ENCODE measurements around the gene ARMC3. TPM values are rescaled to one million over a fixed set of nuclear protein-coding genes. Genes with fewer than 3 reads are reported as not detected.

Gene ARMC3
- polyA plus RNA-seq, 4 donors = 0.03 TPM; not detected in 3

DNA sequence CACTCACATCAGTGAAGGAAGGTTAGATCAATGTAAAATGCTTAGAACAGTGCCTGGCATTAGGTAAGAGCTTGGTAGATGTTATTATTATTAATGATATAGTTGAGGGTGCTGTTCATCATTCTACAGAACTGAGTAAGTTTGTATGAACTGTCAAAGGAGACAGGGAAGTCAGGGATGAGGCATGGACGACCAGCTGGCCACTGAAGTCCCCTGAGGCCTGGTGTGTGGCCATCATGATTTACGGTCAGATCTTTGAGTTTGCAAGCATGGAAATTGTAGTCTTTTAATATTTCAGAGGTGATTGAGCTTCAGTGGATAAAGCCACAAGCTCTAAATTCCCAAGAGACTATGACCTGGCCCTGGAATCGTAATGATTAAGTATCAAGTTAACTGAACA lies 6.9 kb downstream of the ARMC3 start:
- H3K36me3 ChIP-seq (ENCODE audit: control insufficient read depth in 3 of 3, insufficient read depth in 2 of 3, low read depth in 1 of 3, low read length in 3 of 3) = no peaks in the 10 kb centered on the region
- H3K9me3 ChIP-seq (ENCODE audit: control insufficient read depth in 2 of 2, insufficient read depth in 1 of 2, low read depth in 1 of 2, low read length in 1 of 2) = no peaks in the 10 kb centered on the region
- H3K27me3 ChIP-seq (ENCODE audit: control insufficient read depth in 3 of 3, insufficient read depth in 3 of 3, low read length in 3 of 3) = no peaks in the 10 kb centered on the region
- FAIRE-seq (no peak), DNase-seq (no peak)
- WGBS, 3 donors = 81 to 86% (median 83%) methylated on average over 3 of the region's 3 CpGs
- H3K4me3 ChIP-seq (ENCODE audit: low read depth in 1 of 3, low read length in 3 of 3) = no peak overlapping the region
- no peak overlapping the region for H3K27ac ChIP-seq (ENCODE audit: low read depth in 1 of 3, low read length in 2 of 3)
- H3K4me1 ChIP-seq (ENCODE audit: control insufficient read depth in 3 of 3, insufficient read depth in 2 of 3, low read depth in 1 of 3, low read length in 2 of 3) = peaks cover 0 to 3% (median 2%) of the 10 kb centered on the region in 3 donors

DNA sequence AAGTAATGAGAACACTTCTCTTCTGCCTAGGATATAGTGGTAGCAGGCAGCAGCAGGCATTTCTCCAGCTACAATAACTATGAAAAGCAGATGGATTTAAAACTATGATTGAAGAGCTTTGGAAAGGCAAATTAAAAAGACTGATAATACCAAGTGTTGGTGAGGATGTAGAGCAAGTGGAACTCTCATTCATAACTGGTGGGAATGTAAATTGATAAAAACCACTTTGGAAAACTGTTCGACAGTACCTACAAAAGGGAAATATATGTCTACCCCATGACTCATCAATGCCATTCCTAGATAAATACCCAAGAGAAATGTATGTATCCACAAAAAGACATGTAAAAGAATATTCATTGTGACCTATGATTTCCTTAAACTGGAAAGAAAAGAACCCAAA lies 14.6 kb downstream of the ARMC3 start:
- no peak overlapping the region for H3K4me3 ChIP-seq (ENCODE audit: low read depth in 1 of 3, low read length in 3 of 3)
- DNase-seq (no peak), FAIRE-seq (no peak)
- H3K27me3 ChIP-seq (ENCODE audit: control insufficient read depth in 3 of 3, insufficient read depth in 3 of 3, low read length in 3 of 3) = no peaks in the 10 kb centered on the region
- no peaks in the 10 kb centered on the region for H3K4me1 ChIP-seq (ENCODE audit: control insufficient read depth in 3 of 3, insufficient read depth in 2 of 3, low read depth in 1 of 3, low read length in 2 of 3)
- H3K27ac ChIP-seq (ENCODE audit: low read depth in 1 of 3, low read length in 2 of 3) = no peak overlapping the region
- H3K9me3 ChIP-seq (ENCODE audit: control insufficient read depth in 2 of 2, insufficient read depth in 1 of 2, low read depth in 1 of 2, low read length in 1 of 2) = peaks cover 0 to 2% of the 10 kb centered on the region in 2 donors
- H3K36me3 ChIP-seq (ENCODE audit: control insufficient read depth in 3 of 3, insufficient read depth in 2 of 3, low read depth in 1 of 3, low read length in 3 of 3) = no peaks in the 10 kb centered on the region
- WGBS, 3 donors = 88 to 96% (median 88%) methylated on average over 1 of the region's 1 CpG

DNA sequence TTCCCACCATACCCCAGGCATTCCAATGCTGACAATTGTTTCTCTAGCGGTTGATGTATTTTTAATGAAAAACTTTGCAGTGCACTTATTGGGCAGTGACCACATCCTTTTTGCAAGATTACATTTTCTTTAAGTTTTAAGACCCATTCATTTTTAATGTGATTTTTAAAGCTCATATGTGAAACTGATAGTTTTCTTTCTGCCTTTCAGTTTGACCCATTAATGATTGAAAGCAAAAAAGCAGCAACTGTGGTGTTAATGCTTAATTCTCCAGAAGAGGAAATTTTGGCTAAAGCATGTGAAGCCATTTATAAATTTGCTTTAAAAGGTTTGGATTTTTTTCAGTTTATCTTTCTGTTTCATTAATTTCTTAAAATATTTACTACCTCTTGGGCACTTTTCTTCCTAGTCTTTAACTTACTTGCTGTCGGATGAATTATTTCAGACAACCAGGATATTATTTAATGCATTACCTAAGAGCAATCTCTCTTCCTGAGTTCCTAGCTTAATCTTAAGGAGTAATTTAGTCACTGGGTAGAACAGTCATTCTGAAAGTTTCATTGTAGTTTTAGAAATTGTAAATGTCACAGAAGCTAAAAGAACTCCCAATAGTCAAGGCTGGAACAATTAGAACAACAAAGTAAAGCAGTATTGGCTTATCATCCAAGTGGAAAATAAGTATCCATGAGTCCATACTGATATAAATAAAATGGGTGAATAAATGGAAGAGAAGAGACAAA lies 18.3 kb downstream of the ARMC3 start:
- WGBS, 3 donors = 81 to 88% (median 81%) methylated on average over 2 of the region's 2 CpGs
- H3K9me3 ChIP-seq (ENCODE audit: control insufficient read depth in 2 of 2, insufficient read depth in 1 of 2, low read depth in 1 of 2, low read length in 1 of 2) = peaks cover 0 to 6% of the 10 kb centered on the region in 2 donors
- H3K36me3 ChIP-seq (ENCODE audit: control insufficient read depth in 3 of 3, insufficient read depth in 2 of 3, low read depth in 1 of 3, low read length in 3 of 3) = no peaks in the 10 kb centered on the region
- DNase-seq (no peak), FAIRE-seq (no peak)
- H3K4me3 ChIP-seq (ENCODE audit: low read depth in 1 of 3, low read length in 3 of 3) = no peak overlapping the region
- no peaks in the 10 kb centered on the region for H3K4me1 ChIP-seq (ENCODE audit: control insufficient read depth in 3 of 3, insufficient read depth in 2 of 3, low read depth in 1 of 3, low read length in 2 of 3)
- no peak overlapping the region for H3K27ac ChIP-seq (ENCODE audit: low read depth in 1 of 3, low read length in 2 of 3)
- H3K27me3 ChIP-seq (ENCODE audit: control insufficient read depth in 3 of 3, insufficient read depth in 3 of 3, low read length in 3 of 3) = no peaks in the 10 kb centered on the region

DNA sequence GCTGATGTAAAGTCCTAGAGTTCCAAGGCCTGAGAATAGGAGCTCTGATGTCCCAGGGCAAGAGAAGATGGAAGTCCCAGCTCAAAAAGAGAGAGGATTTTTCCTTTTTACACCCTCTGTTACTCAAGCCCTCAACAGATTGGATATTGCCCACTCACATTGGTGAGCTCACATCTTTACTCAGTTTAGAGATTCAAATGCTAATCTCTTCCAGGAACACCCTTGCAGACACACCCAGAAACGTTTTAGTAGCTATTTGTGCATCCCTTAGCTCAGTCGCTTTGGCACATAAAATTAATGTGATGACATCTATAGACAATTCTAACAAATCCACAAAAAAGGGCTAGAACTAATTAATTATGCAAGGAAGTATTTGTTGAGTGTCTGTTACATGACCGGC lies 27.1 kb downstream of the ARMC3 start:
- H3K27me3 ChIP-seq (ENCODE audit: control insufficient read depth in 3 of 3, insufficient read depth in 3 of 3, low read length in 3 of 3) = no peaks in the 10 kb centered on the region
- no peaks in the 10 kb centered on the region for H3K4me1 ChIP-seq (ENCODE audit: control insufficient read depth in 3 of 3, insufficient read depth in 2 of 3, low read depth in 1 of 3, low read length in 2 of 3)
- no peak overlapping the region for H3K27ac ChIP-seq (ENCODE audit: low read depth in 1 of 3, low read length in 2 of 3)
- WGBS, 3 donors = 63 to 77% (median 68%) methylated on average over 3 of the region's 3 CpGs
- FAIRE-seq (no peak), DNase-seq (no peak)
- no peak overlapping the region for H3K4me3 ChIP-seq (ENCODE audit: low read depth in 1 of 3, low read length in 3 of 3)
- H3K36me3 ChIP-seq (ENCODE audit: control insufficient read depth in 3 of 3, insufficient read depth in 2 of 3, low read depth in 1 of 3, low read length in 3 of 3) = no peaks in the 10 kb centered on the region
- peaks cover 0 to 4% of the 10 kb centered on the region in 2 donors for H3K9me3 ChIP-seq (ENCODE audit: control insufficient read depth in 2 of 2, insufficient read depth in 1 of 2, low read depth in 1 of 2, low read length in 1 of 2)

DNA sequence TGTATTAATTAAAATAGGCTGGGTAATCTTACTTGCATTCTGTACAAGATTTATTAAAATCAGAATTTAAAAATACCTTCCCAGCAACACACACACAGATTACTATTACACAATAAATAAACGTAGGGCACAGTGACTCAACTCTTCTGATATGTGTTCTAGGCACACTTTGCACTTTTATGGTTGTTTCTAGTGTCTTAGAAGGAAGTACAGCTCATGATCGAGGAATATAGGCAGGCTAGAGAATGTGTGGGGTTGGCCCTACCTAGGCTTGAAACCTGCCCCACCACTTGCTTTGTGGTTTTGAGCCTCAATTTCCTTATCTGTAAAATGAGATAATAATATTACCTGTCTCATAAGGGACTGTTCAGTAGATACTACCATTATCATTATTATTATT lies 30.5 kb downstream of the ARMC3 start:
- FAIRE-seq (no peak), DNase-seq (peak in 1 of 2 donors; percentile 41)
- 25 to 59% (median 31%) methylated on average over 2 of the region's 2 CpGs for WGBS, 3 donors
- Histone ChIP-seq H3K4me3 (ENCODE audit: low read depth in 1 of 3, low read length in 3 of 3) (no peak overlapping the region), H3K27me3 (ENCODE audit: control insufficient read depth in 3 of 3, insufficient read depth in 3 of 3, low read length in 3 of 3) (no peaks in the 10 kb centered on the region), H3K9me3 (ENCODE audit: control insufficient read depth in 2 of 2, insufficient read depth in 1 of 2, low read depth in 1 of 2, low read length in 1 of 2) (no peaks in the 10 kb centered on the region), H3K36me3 (ENCODE audit: control insufficient read depth in 3 of 3, insufficient read depth in 2 of 3, low read depth in 1 of 3, low read length in 3 of 3) (no peaks in the 10 kb centered on the region), H3K4me1 (ENCODE audit: control insufficient read depth in 3 of 3, insufficient read depth in 2 of 3, low read depth in 1 of 3, low read length in 2 of 3) (no peaks in the 10 kb centered on the region), H3K27ac (ENCODE audit: low read depth in 1 of 3, low read length in 2 of 3) (no peak overlapping the region)

DNA sequence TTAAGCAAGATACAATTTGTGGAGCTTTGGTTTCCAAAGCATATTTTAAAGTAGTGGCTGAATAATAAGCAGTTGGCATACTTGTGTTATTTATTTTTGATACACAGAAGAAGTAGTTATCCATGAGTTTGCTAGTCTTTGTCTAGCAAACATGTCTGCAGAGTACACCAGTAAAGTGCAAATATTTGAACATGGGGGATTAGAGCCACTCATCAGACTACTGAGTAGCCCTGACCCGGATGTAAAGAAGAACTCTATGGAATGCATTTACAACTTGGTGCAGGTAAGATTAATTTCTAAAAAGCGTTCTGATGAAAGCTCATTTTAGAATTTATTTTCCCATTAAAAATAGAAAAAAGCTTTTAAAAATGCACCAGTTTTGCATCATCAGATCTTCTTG lies 31.4 kb downstream of the ARMC3 start:
- H3K9me3 ChIP-seq (ENCODE audit: control insufficient read depth in 2 of 2, insufficient read depth in 1 of 2, low read depth in 1 of 2, low read length in 1 of 2) = no peaks in the 10 kb centered on the region
- FAIRE-seq = no peak
- 61 to 73% (median 67%) methylated on average over 2 of the region's 2 CpGs for WGBS, 3 donors
- DNase-seq = no peak
- H3K27me3 ChIP-seq (ENCODE audit: control insufficient read depth in 3 of 3, insufficient read depth in 3 of 3, low read length in 3 of 3) = no peaks in the 10 kb centered on the region
- H3K36me3 ChIP-seq (ENCODE audit: control insufficient read depth in 3 of 3, insufficient read depth in 2 of 3, low read depth in 1 of 3, low read length in 3 of 3) = no peaks in the 10 kb centered on the region
- H3K4me3 ChIP-seq (ENCODE audit: low read depth in 1 of 3, low read length in 3 of 3) = no peak overlapping the region
- H3K4me1 ChIP-seq (ENCODE audit: control insufficient read depth in 3 of 3, insufficient read depth in 2 of 3, low read depth in 1 of 3, low read length in 2 of 3) = no peaks in the 10 kb centered on the region
- H3K27ac ChIP-seq (ENCODE audit: low read depth in 1 of 3, low read length in 2 of 3) = no peak overlapping the region

DNA sequence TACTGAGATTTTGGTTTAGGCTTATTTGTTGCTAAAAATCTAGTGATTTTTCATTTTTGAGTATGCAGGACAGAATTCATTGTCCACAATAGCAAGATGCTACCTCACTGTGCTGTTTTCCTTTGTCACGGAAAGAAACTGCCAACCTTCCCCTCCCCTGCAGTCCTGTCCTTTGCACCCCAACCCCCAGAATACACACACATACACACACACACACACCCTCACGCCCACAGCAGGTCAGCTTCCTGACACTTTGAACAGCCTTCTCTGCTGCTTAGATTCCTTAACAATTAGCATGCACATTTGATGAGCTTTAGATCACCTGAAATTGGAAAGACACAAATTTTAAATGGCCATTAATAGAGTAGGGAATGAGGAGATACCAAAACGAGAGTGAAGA lies 32.1 kb downstream of the ARMC3 start:
- 36 to 50% (median 40%) methylated on average over 3 of the region's 3 CpGs for WGBS, 3 donors
- Histone ChIP-seq H3K4me1 (ENCODE audit: control insufficient read depth in 3 of 3, insufficient read depth in 2 of 3, low read depth in 1 of 3, low read length in 2 of 3) (no peaks in the 10 kb centered on the region), H3K9me3 (ENCODE audit: control insufficient read depth in 2 of 2, insufficient read depth in 1 of 2, low read depth in 1 of 2, low read length in 1 of 2) (no peaks in the 10 kb centered on the region), H3K27ac (ENCODE audit: low read depth in 1 of 3, low read length in 2 of 3) (no peak overlapping the region), H3K27me3 (ENCODE audit: control insufficient read depth in 3 of 3, insufficient read depth in 3 of 3, low read length in 3 of 3) (no peaks in the 10 kb centered on the region), H3K36me3 (ENCODE audit: control insufficient read depth in 3 of 3, insufficient read depth in 2 of 3, low read depth in 1 of 3, low read length in 3 of 3) (no peaks in the 10 kb centered on the region), H3K4me3 (ENCODE audit: low read depth in 1 of 3, low read length in 3 of 3) (no peak overlapping the region)
- no peak for FAIRE-seq
- peak; percentile 16 to 27 for DNase-seq

DNA sequence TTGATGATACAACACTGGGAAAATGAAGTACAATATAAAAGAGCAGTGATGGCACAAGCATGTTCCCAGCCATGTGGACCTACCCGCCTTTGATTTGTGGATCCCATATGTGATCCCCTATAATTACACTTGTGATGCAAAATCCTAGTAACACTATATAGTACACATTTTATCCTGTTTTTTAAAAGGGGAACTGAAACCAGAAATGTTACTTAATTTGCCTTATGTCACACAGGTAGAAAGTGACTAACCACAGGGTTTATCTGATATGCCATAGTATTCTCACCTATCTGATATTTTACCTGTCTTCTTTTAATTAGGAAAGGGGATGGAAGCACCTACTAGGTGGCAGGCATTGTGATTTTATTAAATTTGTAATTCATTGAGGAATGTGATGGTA lies 35.0 kb downstream of the ARMC3 start:
- no peaks in the 10 kb centered on the region for H3K4me1 ChIP-seq (ENCODE audit: control insufficient read depth in 3 of 3, insufficient read depth in 2 of 3, low read depth in 1 of 3, low read length in 2 of 3)
- DNase-seq (no peak), FAIRE-seq (no peak)
- H3K27ac ChIP-seq (ENCODE audit: low read depth in 1 of 3, low read length in 2 of 3) = no peak overlapping the region
- no peaks in the 10 kb centered on the region for H3K36me3 ChIP-seq (ENCODE audit: control insufficient read depth in 3 of 3, insufficient read depth in 2 of 3, low read depth in 1 of 3, low read length in 3 of 3)
- H3K4me3 ChIP-seq (ENCODE audit: low read depth in 1 of 3, low read length in 3 of 3) = no peak overlapping the region
- no peaks in the 10 kb centered on the region for H3K27me3 ChIP-seq (ENCODE audit: control insufficient read depth in 3 of 3, insufficient read depth in 3 of 3, low read length in 3 of 3)
- no peaks in the 10 kb centered on the region for H3K9me3 ChIP-seq (ENCODE audit: control insufficient read depth in 2 of 2, insufficient read depth in 1 of 2, low read depth in 1 of 2, low read length in 1 of 2)
- 89 to 96% (median 92%) methylated on average over 1 of the region's 1 CpG for WGBS, 3 donors

DNA sequence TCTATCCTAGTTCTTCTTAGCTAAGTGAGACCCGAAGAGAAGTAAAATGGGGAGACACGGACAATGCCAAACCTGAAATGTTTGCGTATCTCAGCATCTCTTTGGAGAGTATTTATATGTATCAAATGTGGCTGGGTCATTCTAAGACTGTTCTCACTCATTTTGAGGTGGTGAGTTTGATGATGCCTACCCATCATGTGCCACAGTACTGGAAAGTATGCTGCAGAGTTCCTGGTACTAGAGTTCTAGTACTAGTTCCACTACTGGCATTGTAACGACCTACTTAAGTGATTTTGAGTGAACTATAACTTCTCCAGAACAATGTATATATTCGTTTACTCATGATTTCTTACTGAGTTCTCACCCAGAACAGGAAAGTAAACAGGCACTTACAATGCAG lies 41.9 kb downstream of the ARMC3 start:
- no peak overlapping the region for H3K4me3 ChIP-seq (ENCODE audit: low read depth in 1 of 3, low read length in 3 of 3)
- no peaks in the 10 kb centered on the region for H3K4me1 ChIP-seq (ENCODE audit: control insufficient read depth in 3 of 3, insufficient read depth in 2 of 3, low read depth in 1 of 3, low read length in 2 of 3)
- no peak overlapping the region for H3K27ac ChIP-seq (ENCODE audit: low read depth in 1 of 3, low read length in 2 of 3)
- FAIRE-seq (no peak), DNase-seq (no peak)
- H3K36me3 ChIP-seq (ENCODE audit: control insufficient read depth in 3 of 3, insufficient read depth in 2 of 3, low read depth in 1 of 3, low read length in 3 of 3) = no peaks in the 10 kb centered on the region
- H3K27me3 ChIP-seq (ENCODE audit: control insufficient read depth in 3 of 3, insufficient read depth in 3 of 3, low read length in 3 of 3) = no peaks in the 10 kb centered on the region
- WGBS, 3 donors = 72 to 77% (median 75%) methylated on average over 5 of the region's 5 CpGs
- no peaks in the 10 kb centered on the region for H3K9me3 ChIP-seq (ENCODE audit: control insufficient read depth in 2 of 2, insufficient read depth in 1 of 2, low read depth in 1 of 2, low read length in 1 of 2)

Measured in small intestine (tissue), 7 donors.